Measurements from ENCODE around the gene UTP14A.
A peak's percentile ranks its signal among the peaks of the same experiment; 100 is the strongest.
"Not testable (repeated sequence)": the region's sequence is repeated elsewhere in the genome, so short reads cannot be mapped to it uniquely, and the experiment has no call there.

Gene UTP14A, protein sequence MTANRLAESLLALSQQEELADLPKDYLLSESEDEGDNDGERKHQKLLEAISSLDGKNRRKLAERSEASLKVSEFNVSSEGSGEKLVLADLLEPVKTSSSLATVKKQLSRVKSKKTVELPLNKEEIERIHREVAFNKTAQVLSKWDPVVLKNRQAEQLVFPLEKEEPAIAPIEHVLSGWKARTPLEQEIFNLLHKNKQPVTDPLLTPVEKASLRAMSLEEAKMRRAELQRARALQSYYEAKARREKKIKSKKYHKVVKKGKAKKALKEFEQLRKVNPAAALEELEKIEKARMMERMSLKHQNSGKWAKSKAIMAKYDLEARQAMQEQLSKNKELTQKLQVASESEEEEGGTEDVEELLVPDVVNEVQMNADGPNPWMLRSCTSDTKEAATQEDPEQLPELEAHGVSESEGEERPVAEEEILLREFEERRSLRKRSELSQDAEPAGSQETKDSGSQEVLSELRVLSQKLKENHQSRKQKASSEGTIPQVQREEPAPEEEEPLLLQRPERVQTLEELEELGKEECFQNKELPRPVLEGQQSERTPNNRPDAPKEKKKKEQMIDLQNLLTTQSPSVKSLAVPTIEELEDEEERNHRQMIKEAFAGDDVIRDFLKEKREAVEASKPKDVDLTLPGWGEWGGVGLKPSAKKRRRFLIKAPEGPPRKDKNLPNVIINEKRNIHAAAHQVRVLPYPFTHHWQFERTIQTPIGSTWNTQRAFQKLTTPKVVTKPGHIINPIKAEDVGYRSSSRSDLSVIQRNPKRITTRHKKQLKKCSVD

DNA sequence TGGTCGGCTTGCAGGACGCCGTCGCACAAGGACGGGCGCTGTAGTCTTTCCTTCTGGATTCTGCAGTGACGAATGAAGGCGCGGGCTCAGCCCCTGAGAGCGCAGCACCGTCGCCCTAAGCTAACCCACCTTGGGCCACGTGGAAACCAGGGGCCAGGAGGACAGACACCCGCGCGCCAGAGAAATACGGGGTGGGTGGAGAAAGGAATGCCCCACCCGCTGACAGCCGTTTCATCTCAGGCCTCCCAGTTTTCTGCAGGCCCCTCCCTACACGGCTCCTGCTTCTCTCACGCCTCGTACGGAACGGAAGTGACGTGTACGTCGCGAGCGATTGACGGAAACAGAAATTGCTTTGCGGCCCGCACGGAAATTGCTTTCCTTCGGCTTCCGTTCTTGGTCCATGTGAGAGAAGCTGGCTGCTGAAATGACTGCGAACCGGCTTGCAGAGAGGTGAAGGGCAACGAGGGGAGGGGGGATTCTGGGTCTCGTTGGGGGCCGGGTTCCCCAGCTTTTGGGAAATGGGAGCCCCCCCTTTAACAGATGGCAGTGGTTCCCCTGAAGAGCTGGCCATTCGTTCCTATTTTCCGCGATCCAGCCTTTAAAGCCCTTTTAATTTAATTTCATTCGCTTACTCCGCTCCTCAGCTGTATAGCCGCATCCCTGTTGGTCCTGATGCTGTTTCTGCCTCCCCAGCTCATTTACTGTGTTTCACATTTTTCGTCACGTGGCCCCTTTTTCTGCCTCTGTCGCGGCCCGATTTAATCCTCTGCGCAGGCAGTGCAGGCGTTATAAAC is at the start of gene UTP14A:
TSS of gene UTP14A (plus strand) at position 378 of the 794 bp plus-strand sequence. CDS start at position 425, 47 bp downstream.
- peak; percentile 74 for DNase-seq

DNA sequence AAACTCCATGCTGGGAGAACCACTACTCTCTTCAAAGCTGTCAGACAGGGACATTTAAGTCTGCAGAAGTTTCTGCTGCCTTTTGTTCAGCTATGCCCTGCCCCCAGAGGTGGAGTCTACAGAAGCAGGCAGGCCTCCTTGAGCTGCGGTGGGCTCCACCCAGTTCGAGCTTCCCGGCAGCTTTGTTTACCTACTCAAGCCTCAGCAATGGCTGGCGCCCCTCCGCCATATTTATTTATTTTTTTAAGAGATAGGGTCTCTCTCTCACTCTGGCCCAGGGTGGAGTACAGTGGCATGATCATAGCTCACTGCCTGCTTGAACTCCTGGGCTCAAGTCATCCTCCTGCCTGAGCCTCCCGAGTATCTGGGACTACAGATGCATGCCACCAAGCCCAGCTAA is 46.8 kb upstream of the UTP14A start:
- not testable (repeated sequence) for DNase-seq

DNA sequence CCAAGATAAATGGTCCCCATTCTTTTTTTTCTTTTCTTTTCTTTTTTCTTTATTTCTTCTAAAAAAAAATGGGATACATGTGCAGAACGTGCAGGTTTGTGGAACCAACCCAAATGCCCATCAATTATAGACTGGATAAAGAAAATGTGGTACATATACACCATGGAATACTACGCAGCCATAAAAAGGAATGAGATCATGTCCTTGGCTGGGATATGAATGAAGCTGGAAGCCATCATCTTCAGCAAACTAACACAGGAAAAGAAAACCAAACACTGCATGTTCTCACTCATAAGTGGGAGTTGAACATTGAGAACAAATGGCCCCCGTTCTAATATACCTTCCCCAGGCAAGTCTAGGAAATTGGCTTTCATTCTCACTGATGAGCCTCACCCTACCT is 39.6 kb upstream of the UTP14A start:
- not testable (repeated sequence) for DNase-seq

DNA sequence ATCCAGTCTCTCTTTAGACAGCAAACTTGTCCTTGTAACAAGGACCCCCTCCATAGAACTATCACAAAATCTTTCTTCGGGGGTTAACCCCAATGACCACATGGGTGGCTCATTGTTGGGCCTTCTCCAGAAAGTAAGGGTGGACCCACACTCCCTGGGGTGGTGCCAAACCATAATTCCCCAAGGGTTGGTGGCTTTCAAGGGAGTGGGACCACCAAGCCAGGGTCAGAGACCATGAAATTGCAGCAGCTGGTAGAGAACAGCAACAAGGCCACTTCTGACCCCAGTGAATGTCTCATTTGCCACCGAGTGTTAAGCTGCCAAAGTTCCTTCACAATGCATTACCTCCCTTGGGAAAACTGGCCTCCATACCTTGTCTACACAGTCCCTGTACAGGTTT is 33.4 kb upstream of the UTP14A start:
- no peak for DNase-seq

DNA sequence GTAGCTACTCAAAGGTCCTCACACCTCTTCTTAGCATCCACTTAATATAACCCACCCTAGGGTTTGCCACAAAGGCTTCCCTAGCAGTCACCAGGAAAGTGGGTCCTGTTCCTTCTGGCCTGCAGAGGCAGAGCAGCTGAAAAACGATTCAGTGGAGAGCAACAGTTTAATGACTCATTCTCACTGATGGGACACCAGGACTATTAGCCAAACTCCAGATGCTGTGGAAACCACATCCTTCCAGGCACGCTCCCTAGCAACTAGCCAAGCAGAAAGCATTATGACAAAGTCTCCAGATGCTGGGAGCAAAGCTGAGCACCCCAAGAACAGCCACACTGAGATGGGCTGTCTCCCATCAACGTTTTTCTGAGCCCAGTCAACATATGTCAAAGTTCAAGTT is 30.3 kb upstream of the UTP14A start:
- no peak for DNase-seq

DNA sequence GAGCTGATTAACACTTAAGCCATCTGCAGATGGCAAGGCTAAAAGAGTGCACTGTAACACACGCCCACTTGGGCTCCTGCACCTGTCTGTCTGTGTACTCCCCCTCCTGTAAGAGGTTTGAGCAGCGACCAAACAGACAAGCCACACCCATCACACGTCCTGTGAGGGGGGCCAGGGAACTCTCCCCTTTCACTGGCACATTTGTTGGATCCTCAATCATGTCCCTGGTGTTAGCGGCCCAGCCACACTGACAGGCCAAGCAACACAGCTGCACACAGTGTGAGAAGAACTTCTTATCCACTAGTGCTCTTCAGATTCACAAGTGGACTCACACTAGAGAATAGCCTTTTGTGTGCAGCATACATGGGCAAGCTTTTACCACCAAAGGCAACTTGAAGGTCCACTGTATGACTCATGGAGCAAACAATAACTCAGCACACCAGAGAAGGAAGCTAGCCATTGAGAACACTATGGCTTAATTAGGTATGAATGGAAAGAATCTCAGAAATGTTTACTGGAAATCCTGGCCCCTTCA is 29.1 kb upstream of the UTP14A start:
- no peak for DNase-seq

DNA sequence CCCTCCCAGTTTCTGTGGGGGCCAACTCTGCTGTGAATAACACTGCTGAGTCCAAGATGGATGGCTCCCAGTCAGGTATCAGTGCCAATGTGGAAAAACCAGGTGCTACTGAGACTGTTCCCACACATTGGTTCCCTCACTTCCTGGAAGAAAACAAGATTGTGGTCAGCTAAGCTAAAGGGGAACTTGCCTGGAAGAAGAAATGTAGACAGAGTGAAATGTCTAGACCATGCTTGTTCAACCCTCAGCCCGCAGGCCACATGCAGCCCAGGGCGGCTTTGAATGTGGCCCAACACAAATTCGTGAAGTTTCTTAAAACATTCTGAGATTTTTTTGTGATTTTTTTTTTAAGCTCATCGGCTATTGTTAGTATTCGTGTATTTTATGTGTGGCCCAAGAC is 28.6 kb upstream of the UTP14A start:
- DNase-seq, result no peak

DNA sequence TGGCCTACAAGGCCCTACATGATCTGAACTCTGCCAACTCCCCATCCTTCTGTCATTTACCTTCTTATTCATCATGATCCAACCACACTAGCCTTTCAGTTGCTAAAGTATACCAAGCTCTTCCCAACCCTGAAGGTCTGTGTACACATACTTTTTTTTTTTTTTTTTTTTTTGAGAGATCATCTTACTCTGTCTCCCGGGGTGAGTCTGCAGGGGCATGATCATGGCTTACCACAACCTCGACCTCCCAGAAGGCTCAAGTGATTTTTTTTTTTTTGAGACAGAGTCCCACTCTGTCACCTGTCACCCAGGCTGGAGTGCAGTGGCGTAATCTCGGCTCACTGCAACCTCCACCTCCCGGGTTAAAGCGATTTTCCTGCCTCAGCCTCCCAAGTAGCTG is 5.9 kb upstream of the UTP14A start:
- no peak for DNase-seq

DNA sequence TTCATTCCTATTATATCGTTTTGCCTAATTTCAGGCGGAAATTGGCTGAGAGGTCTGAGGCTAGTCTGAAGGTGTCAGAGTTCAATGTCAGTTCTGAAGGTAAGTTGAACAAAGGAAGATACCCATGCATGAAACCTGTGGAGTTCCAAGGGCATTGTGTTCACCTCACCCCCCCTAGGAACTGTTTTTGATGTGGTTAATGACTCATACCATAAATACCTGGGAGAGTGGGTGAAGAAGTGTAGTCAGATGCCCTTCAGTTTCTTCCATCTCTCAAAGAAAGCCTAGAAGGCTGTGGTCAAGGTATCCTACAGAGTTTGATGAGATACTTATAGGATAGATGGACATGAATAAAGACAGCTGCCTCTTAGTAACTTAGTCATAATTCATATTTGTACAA is 2.7 kb downstream of the UTP14A start:
- no peak for DNase-seq

DNA sequence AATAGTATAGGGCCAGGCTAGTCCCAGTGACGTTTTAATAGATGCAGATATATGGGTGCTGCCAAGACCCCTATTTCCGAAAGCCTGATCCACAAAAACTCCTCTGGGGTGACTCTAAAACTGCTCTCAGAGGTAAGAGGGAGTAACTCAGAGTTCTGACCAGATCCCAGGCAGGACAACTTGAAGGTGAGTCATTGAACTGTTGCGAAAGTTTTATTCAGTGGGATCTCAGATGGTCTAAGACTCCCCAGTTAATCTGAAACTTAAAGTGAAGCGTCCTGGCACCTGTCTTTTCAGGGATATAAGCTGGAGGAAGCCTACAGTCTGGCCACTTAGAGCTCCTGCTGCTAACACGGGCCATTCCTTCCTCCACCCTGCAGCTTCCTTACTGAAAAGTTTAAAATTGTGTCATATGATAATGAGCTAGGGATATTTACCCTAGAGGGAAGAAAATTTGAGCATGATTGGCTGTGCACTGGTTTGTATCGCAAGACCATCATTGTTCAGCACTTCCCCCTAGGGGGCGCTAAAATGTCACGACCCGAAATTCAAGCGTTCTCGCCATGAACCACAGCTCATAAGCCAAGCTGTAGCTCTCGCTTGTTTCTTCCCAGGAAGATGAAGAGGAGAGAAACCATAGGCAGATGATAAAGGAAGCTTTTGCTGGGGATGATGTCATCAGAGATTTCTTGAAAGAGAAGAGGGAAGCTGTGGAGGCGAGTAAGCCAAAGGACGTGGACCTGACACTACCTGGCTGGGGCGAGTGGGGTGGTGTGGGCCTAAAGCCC is 19.5 kb downstream of the UTP14A start:
- DNase-seq, result peak; percentile 50

DNA sequence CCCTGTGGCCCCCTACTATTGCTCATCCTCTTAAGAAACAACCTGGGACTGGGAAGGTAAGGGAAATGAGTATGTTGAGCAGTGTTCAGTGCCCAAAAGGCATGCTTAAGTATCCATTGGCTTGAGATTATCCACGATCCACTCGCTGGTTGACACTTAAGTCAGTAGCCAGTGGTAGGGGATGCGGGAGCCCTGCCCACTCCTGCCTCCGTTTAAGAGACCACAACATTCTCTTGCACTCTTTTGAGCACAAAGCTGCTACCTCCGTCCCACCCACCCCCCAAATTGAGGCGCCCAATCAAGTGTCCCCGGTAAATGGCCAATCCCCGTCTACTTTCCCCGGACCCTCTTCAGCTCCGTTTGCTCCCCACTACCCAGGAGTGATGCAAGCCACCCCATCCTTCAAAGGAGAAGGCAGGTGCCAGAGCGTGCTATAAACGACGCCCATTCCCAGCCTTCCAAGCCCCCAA is 25.0 kb downstream of the UTP14A start:
- no peak for DNase-seq

DNA sequence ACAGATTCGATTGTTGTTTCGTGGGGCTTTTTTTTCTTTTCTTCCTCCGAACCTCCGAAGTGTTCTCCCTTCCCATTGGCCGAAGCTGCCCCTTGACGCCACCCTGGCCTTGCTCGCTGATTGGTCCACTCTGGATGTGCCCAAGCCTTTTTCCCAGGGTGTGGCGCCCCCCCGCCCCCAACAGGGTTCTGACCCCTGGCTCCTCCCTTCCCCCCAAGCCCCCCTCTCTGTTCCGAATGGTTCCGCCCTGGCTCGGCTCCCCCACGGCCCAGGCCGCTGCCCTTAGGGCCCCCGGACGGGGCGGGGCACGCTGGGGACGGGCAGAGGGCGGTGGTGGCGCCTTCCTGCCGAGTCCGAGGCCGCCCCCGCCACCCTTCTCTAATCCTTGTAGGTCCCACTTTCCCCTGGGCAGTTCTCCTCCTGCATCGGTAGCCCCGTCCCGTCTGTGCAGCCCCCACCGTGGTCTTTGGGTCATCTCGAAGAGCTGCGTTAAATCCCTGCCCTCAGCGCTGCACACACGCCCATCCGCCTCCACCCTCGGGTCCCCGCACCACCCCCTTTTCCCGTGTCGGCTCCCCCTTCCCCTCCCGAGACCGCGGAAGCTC is 25.5 kb downstream of the UTP14A start:
- DNase-seq, result peak; percentile 32

DNA sequence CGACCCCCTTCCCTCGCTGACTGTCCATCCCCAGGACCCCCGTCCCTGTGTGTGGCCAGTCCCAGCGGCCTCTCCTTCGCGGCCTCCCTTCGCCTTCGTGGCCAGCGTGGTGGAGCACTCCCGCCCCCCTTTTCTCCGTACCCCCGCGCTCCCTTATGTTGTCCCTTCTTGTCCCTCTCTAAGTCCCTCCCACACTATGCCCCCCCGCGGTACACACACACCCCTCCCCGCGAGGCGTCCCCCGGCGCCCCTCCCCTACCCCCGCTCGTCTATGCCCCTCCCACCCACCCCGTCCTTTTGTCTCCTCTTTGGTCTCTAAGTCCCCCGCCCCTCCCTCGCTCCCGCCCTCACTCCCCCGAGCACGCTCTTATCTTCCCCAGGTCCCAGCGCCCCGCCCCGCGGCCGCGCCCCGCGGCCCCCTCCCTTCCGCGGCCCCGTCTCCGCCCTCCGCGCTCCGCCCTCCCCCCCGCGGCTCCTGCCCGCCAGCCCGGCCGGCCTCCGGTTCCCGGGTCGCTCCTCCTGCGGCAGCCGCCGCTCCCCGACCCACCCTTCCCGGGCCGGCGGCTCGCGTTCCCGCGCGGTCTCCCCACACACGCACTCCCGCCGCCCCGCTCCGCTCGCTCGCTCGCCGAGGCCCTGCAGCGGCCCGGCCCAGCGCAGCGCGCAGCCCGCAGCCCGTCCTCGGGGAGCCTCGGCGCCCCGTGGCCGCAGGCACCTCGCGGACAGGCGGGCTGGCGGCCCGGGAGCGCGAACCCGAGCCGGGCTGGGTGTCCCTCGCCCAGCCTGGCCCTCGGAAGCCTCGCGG is 26.3 kb downstream of the UTP14A start:
- peak; percentile 64 for DNase-seq

DNA sequence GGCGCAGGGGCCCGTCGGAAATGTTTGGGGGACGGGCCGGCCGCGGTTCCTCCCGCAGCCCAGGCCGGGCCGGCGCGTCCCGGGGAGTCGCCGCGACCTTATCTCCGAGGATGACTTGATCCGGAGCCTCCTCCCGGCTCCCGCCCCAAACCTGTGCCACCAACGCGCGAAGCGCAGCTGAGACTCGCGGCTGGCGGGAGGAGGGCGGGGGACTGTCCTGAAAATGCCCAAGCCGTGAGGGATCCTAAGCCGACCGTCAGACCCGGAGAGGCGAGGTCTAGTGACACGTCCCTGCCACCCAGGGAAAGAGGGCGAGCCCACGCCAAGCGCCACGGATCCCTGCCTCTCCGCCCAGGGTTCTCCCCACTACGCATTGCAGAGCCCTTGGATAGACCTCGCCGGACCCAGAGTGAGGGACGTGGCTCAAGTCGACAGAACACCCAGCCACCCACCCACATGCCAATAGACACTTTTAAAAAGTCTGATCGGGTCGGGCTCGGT is 26.9 kb downstream of the UTP14A start:
- DNase-seq, result no peak

DNA sequence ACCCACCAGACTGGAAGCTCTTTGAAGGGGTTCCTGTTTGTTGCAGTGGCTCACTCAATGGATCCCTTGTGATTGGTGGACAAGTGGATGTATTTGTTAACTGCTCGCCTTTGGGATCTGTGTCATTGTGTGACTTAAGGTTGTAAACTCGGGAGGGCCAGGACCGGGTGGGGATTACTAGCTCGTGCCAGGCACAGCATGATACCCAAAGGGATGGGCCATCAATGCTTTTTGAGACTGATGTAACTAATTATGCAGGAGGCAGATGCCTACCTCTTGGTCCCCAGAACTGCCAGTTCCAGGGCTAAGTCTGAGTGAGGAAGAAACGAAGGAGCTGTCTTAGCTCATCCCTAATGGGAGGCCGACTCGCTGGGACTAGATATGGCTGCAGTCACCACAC is 27.7 kb downstream of the UTP14A start:
- DNase-seq, result no peak

DNA sequence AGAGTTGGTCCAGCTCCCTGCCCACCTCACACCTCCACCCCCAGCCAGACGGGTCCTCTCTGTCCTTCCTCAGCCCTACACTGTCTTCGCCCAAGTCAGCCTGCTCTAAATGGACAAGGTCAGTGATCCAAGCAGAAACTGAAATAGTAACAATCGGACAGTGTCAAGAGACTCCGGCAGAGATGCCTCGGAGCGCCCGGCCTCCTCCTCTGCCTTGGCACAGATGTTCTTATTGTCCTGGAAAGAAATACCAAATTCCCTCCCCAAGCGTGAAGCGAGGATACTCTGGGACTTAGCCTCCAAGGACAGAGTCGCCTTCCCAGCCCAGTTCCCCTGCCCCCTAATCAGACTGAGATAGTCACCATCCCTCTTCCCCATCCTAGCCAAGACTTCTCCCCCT is 28.5 kb downstream of the UTP14A start:
- no peak for DNase-seq

DNA sequence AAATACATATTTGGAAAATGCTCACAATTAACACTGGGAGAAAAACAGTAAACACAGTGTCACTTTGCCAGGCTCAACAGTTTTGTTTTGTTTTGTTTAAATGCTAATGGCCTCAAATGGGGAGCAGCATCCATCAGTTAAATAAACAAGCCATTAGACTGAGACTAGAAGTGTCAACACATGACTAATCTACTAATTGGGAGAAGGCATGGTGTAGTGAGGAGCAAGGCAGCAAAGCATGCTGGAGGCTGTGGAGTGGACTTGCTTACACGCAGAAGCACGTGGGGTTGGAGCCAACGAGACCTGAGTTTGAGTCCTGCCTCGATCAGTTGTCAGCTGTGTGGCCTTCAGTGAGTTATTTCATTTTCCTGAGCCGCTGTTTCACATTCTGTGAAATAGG is 29.0 kb downstream of the UTP14A start:
- no peak for DNase-seq

DNA sequence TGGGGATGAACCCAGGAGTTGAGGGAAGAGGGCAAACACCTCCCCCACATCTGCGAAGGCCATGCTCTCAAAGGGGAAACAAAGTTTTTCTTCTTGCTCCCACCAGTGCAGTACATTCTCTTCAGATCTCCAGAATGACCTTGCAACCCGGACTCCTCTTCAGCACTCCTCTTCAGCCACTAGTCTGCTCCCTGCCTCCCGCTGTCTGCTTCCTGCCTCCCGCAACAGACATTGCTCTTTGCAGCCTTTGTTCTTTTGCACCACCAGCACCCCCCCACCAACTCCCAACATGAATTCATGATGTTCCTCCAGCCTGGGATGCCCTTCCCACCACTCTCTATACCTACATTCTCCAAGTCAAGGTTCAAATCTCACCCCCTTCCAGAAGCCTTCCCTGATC is 32.1 kb downstream of the UTP14A start:
- DNase-seq, result no peak

DNA sequence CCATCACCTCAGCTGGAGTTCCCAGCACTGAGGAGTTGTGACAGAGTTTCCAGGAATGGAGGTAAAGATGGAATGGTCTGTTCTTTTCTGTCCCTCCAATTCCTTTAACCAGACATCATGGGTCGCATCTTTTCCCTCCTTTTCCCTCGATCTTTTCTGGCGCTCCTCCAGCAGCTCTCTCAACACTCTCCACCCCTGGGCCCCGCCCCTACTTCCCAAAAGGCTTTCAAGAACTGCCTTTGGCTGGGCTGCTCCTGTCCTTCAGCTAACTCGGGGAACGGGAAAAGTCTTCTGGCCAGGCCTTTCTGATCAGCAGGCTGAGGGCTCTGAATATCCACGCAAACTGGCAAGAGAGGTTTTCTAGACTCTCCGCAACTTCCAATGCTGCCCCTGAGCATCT is 34.0 kb downstream of the UTP14A start:
- no peak for DNase-seq

DNA sequence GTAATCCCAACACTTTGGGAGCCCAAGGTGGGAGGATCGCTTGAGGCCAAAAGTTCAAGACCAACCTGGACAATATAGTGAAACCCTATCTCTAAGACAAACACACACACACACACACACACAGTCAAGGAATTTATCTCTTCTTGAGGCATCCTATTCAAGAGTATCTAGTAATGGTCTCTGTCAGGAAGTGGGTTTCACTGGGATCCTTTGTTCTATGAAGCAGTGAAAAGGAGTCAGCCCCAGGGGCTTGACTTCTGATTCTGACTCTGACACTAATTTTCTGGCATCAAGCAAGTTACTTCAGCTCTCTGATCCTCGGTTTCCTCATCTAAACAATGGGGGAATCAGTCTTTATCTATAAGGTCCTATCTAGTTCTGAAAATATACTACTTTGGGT is 34.8 kb downstream of the UTP14A start:
- DNase-seq, result no peak

DNA sequence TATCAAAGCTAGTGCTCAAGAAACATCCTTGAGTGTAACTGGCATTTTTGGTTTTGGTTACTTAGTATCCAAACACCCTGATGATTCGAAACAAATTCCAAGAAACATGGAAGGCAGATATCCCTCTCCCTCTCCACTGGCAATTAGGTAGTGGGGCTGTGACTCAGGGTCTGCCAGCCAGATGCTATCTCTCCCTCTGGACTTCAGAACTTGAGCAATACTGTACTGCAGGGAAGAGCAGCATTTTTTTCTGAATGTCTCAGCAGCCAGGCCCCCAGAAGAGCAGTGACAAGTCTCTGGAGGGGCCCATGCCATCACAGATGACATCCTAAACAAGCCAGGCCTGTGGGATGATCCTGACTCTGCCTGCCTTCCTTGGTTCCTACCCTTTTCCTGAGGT is 39.2 kb downstream of the UTP14A start:
- no peak for DNase-seq

All from activated CD4-positive, alpha-beta T cell treated with anti-CD3 and anti-CD28 coated beads for 1 hour (primary cell).